ENCODE data around the gene SHROOM3. TPM values are rescaled to one million over a fixed set of nuclear protein-coding genes. Genes with fewer than 3 reads are reported as not detected.
A peak's percentile ranks its signal among the peaks of the same experiment; 100 is the strongest.
"Not testable (repeated sequence)": the region's sequence is repeated elsewhere in the genome, so short reads cannot be mapped to it uniquely, and the experiment has no call there.

SHROOM3 gene
- total RNA-seq, 4 donors from 2014 or later = 29.5 to 127 (median 59.9) TPM

DNA sequence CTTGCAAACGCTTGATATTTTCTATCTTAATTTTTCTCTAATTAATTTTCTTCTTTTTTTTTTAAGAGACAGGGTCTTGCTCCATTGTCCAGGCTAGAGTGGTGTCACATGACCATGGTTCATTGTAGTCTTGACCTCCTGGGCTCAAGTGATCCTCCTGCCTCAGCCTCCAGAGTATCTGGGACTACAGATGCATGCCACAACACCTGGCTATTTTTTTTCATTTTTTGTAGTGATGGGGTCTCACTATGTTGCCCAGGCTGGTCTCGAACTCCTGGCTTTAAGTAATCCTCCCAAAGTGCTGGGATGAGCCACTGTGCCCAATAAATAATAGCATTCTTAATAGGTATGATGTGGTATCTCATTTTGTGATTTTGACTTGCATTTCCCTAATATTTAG is 18.2 kb downstream of the SHROOM3 start:
- H3K9me3 ChIP-seq = no peaks in the 10 kb centered on the region
- ATAC-seq = no peak
- no peak overlapping the region for H3K27ac ChIP-seq
- H3K27me3 ChIP-seq = no peaks in the 10 kb centered on the region
- no peak for TF ChIP-seq EP300 (IDR thresholded peaks at IDR 0.05)
- no peak for TF ChIP-seq POLR2A (IDR thresholded peaks at IDR 0.05)
- no peak for TF ChIP-seq POLR2AphosphoS5 (IDR thresholded peaks at IDR 0.05)
- TF ChIP-seq, protein P1, sequence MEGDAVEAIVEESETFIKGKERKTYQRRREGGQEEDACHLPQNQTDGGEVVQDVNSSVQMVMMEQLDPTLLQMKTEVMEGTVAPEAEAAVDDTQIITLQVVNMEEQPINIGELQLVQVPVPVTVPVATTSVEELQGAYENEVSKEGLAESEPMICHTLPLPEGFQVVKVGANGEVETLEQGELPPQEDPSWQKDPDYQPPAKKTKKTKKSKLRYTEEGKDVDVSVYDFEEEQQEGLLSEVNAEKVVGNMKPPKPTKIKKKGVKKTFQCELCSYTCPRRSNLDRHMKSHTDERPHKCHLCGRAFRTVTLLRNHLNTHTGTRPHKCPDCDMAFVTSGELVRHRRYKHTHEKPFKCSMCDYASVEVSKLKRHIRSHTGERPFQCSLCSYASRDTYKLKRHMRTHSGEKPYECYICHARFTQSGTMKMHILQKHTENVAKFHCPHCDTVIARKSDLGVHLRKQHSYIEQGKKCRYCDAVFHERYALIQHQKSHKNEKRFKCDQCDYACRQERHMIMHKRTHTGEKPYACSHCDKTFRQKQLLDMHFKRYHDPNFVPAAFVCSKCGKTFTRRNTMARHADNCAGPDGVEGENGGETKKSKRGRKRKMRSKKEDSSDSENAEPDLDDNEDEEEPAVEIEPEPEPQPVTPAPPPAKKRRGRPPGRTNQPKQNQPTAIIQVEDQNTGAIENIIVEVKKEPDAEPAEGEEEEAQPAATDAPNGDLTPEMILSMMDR (IDR thresholded peaks at IDR 0.05) = no peak
- no peak overlapping the region for H3K4me3 ChIP-seq
- WGBS, 2 donors (ENCODE audit: low coverage in 1 of 2) = 82 to 86% methylated on average over 2 of the region's 2 CpGs
- H3K36me3 ChIP-seq = no peaks in the 10 kb centered on the region
- peaks cover 0 to 20% (median 0%) of the 10 kb centered on the region in 3 donors for H3K4me1 ChIP-seq

DNA sequence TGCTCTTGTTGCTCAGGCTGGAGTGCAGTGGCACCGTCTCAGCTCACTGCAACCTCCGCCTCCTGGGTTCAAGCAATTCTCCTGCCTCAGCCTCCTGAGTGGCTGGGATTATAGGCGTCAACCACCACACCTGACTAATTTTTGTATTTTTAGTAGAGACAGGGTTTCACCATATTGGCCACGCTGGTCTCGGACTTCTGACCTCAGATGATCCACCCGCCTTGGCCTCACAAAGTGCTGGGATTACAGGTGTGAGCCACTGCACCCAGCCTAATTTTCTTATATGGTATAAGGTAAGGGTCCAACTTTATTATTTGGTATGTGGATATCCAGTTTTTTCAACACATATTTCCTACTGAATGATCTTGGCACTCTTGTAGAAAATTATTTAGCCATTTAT is 19.0 kb downstream of the SHROOM3 start:
- not testable (repeated sequence) for H3K36me3 ChIP-seq, ATAC-seq, H3K27ac ChIP-seq, H3K27me3 ChIP-seq, H3K4me3 ChIP-seq, H3K9me3 ChIP-seq
- 90 to 92% methylated on average over 3 to 6 of the region's 6 CpGs for WGBS, 2 donors (ENCODE audit: low coverage in 1 of 2)
- H3K4me1 ChIP-seq = peaks cover 0 to 16% (median 0%) of the 10 kb centered on the region in 3 donors

DNA sequence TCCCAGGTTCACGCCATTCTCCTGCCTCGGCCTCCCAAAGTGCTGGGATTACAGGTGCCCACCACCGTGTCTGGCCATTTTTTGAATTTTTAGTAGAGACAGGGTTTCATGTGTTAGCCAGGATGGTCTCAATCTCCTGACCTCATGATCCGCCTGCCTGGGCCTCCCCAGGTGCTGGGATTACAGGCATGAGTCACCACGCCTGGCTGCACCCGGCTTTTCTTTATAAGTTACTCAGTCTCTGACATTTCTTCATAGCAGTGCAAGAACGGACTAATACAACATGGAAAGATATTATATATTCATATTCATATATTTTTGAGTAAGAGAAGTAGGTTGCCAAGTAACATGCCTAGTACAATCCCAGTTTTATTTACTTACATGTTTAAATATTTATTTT is 22.9 kb downstream of the SHROOM3 start:
- Histone ChIP-seq H3K9me3 (peaks cover 0 to 6% (median 0%) of the 10 kb centered on the region in 3 donors), H3K4me1 (peaks cover 0 to 11% (median 0%) of the 10 kb centered on the region in 3 donors), H3K27ac (no peak overlapping the region), H3K36me3 (no peaks in the 10 kb centered on the region), H3K27me3 (no peaks in the 10 kb centered on the region), H3K4me3 (no peak overlapping the region)
- no peak for ATAC-seq
- 75 to 91% methylated on average over 4 to 7 of the region's 7 CpGs for WGBS, 2 donors (ENCODE audit: low coverage in 1 of 2)
- TF ChIP-seq, protein P1 (IDR thresholded peaks at IDR 0.05) = no peak
- TF ChIP-seq EP300 (IDR thresholded peaks at IDR 0.05) = no peak
- no peak for TF ChIP-seq POLR2A (IDR thresholded peaks at IDR 0.05)
- TF ChIP-seq POLR2AphosphoS5 (IDR thresholded peaks at IDR 0.05) = no peak

DNA sequence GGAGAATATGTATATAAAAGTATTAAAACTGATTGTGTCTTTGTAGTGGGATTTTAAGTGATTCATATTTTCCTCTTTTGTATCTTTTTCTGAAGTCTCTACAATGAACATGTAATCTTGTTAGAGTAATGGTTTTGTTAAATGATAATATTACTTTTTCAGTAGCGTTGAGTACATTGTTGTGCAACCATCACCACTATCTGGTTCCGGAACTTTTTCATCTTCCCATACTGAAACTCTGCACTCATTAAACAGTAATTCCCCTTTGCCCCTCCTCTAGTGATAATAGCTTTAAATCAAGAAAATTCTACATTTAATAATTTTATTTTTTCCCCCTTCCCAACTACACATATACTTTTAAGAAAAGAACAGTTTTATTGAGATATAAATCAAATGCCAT is 23.3 kb downstream of the SHROOM3 start:
- H3K27me3 ChIP-seq = no peaks in the 10 kb centered on the region
- no peak overlapping the region for H3K4me3 ChIP-seq
- H3K27ac ChIP-seq = peak overlapping the region in 1 of 4 donors; percentile 64
- peaks cover 0 to 11% (median 0%) of the 10 kb centered on the region in 3 donors for H3K4me1 ChIP-seq
- no peak for ATAC-seq
- TF ChIP-seq, protein P1 (IDR thresholded peaks at IDR 0.05) = no peak
- no peaks in the 10 kb centered on the region for H3K36me3 ChIP-seq
- WGBS, 2 donors (ENCODE audit: low coverage in 1 of 2) = 79 to 88% methylated on average over 2 of the region's 2 CpGs
- H3K9me3 ChIP-seq = peaks cover 0 to 10% (median 0%) of the 10 kb centered on the region in 3 donors

DNA sequence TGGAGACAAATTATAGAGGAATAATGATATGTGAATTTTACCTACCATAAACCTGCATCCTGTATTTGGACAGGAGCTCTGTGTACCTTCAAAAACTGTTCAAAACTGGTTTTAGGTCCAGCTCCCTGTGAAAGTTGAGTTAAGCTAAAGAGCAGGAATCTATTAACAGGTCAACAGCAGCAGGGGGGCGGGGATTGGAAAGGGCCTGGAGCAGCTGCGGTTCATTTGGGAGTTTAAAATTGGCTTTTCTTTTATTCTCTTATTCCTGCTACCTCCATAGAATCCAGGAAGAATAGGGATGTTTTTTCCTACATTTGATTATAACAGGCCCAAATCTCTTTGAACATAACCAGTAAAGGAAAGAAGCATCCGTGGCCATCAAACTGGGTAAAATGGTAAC is 23.8 kb downstream of the SHROOM3 start:
- no peak for ATAC-seq
- H3K36me3 ChIP-seq = no peaks in the 10 kb centered on the region
- H3K27me3 ChIP-seq = no peaks in the 10 kb centered on the region
- peaks cover 0 to 11% (median 0%) of the 10 kb centered on the region in 3 donors for H3K4me1 ChIP-seq
- H3K27ac ChIP-seq = peak overlapping the region; percentile 4 to 73 (median 63)
- TF ChIP-seq, protein P1 (IDR thresholded peaks at IDR 0.05) = no peak
- no peak for TF ChIP-seq EP300 (IDR thresholded peaks at IDR 0.05)
- no peak for TF ChIP-seq POLR2AphosphoS5 (IDR thresholded peaks at IDR 0.05)
- TF ChIP-seq POLR2A (IDR thresholded peaks at IDR 0.05) = no peak
- H3K4me3 ChIP-seq = no peak overlapping the region
- 45 to 57% methylated on average over 3 of the region's 3 CpGs for WGBS, 2 donors (ENCODE audit: low coverage in 1 of 2)
- H3K9me3 ChIP-seq = peaks cover 0 to 15% (median 0%) of the 10 kb centered on the region in 3 donors
